Spinal cord (tissue), 10 donors: ENCODE results near the gene GUCY2C. TPM values are rescaled to one million over a fixed set of nuclear protein-coding genes. Genes with fewer than 3 reads are reported as not detected.
"Not testable (repeated sequence)": the region's sequence is repeated elsewhere in the genome, so short reads cannot be mapped to it uniquely, and the experiment has no call there.

ENCODE experiments used
- DNase-seq, 6 donors: peaks; one replicate each; pipeline versions ENCODE4 v3.0.0 to v3.0.0-alpha.2; 2013 to 2015; ENCODE audit warnings: low spot score in 6 of 6, low read depth in 4 of 6
- H3K27ac ChIP-seq: one replicate; pipeline ENCODE4 v1.5.1; 2013; ENCODE audit warnings: low read depth, low read length, control low read depth
- H3K27me3 ChIP-seq: one replicate; pipeline ENCODE4 v1.6.1; 2013; ENCODE audit warnings: low read length; ENCODE audit not compliant: control insufficient read depth, insufficient read depth
- H3K36me3 ChIP-seq: one replicate; pipeline ENCODE4 v1.6.1; 2013; ENCODE audit warnings: low read length; ENCODE audit not compliant: control insufficient read depth, insufficient read depth
- H3K4me1 ChIP-seq: one replicate; pipeline ENCODE4 v1.6.1; 2013; ENCODE audit warnings: low read length; ENCODE audit not compliant: control insufficient read depth, insufficient read depth
- H3K4me3 ChIP-seq: one replicate; pipeline ENCODE4 v1.5.1; 2013; ENCODE audit warnings: low read depth, low read length, control low read depth
- H3K9me3 ChIP-seq: one replicate; pipeline ENCODE4 v1.6.1; 2013; ENCODE audit warnings: low read length; ENCODE audit not compliant: control insufficient read depth, insufficient read depth
- WGBS: methylation state at CpG from one replicate; pipeline ENCODE4 v1.1.5; 2013; ENCODE audit warnings: missing lambda C conversion rate; ENCODE audit not compliant: insufficient coverage; 5-methylcytosine and 5-hydroxymethylcytosine counted together
- long read RNA-seq, 4 donors: transcript quantifications; one replicate each; lab custom pipeline, GENCODE V29; 2026
- polyA plus RNA-seq, 2 donors: library from polyadenylated mRNA; unstranded; fragments of 120-200 nt; gene quantifications; one replicate each; pipeline ENCODE4 v1.2.1, GENCODE V29; 2013; ENCODE audit not compliant: insufficient read length in 2 of 2
- total RNA-seq, 2 donors: library from RNA; depleted of rRNA in 1 of 2; stranded (reverse); fragments of 120-200 nt in 1 of 2; fragments of >200 nt in 1 of 2; gene quantifications; one replicate each; pipeline versions ENCODE4 v1.2.3 to v1.2.4, GENCODE V29; 2013 to 2014
- donor health status: healthy.

The GUCY2C gene
- total RNA-seq (under 1 TPM in 1 of 2 donors, not detected in 1; 0.10 TPM), polyA plus RNA-seq (under 1 TPM; 0.16 to 0.27 TPM)
- long read RNA-seq, donor 1 = 0 reads
- long read RNA-seq, donor 2 = 0 reads
- long read RNA-seq, donor 3 = 0 reads
- long read RNA-seq, donor 4 = 0 reads

- Histone ChIP-seq H3K27ac (no peak within 1 kb of the TSS), H3K4me3 (no peak within 1 kb of the TSS), H3K27me3 (no peaks in the 10 kb centered on the region), H3K4me1 (no peaks in the 10 kb centered on the region), H3K36me3 (no peaks in the 10 kb centered on the region), H3K9me3 (no peaks in the 10 kb centered on the region)
- no peak for DNase-seq
- 88% methylated on average over 8 of the region's 8 CpGs for WGBS
Observed at GRCh38 chr12:14696265-14696741, at the start of gene GUCY2C. TSS of gene GUCY2C (minus strand) at chr12:14696599. CDS start at chr12:14696448, 151 bp downstream.

DNA sequence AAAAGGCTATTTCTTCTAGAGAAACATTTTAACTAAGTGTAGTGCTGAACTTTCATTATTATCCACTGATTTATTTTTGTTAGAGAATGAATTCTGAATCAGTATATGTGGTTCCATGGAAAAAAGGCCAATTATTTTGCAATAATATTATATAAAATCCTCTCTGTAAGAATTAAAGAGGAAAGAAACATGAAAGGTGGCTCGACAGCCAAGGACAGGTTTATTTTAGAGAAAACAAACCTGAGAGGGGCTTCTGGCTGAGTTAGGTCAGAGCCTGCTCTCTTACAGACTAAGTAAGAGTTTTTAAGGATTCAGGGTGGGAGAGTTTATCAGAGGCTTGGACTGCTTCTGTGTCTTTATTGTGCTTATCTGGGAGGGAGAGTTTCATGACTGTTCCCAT, 46.7 kb upstream of the GUCY2C start:
- no peak overlapping the region for H3K27ac ChIP-seq
- H3K4me1 ChIP-seq = no peaks in the 10 kb centered on the region
- H3K36me3 ChIP-seq = no peaks in the 10 kb centered on the region
- H3K4me3 ChIP-seq = no peak overlapping the region
- H3K9me3 ChIP-seq = no peaks in the 10 kb centered on the region
- WGBS = 100% methylated on average over 1 of the region's 1 CpG
- DNase-seq = no peak
- no peaks in the 10 kb centered on the region for H3K27me3 ChIP-seq

DNA sequence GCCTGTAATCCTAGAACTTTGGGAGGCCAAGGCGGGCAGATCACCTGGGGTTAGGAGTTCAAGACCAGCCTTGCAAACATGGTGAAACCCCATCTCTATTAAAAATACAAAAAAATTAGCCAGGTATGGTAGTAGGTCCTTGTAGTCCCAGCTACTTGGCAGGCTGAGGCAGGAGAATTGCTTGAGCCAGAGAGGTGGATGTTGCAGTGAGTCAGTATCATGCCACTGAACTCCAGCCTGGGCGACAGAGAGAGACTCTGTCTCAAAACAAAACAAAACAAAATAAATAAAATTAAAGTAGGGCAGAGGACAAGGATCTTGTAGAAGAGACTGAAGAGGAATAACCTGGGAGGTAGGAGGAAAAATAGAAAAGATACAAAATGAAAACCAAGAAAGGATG, 45.5 kb upstream of the GUCY2C start:
- no peak for DNase-seq
- no peak overlapping the region for H3K4me3 ChIP-seq
- no CpG with 5 or more reads among the region's 2 CpGs for WGBS
- H3K27me3 ChIP-seq = no peaks in the 10 kb centered on the region
- H3K36me3 ChIP-seq = no peaks in the 10 kb centered on the region
- H3K4me1 ChIP-seq = no peaks in the 10 kb centered on the region
- no peak overlapping the region for H3K27ac ChIP-seq
- no peaks in the 10 kb centered on the region for H3K9me3 ChIP-seq

GRCh38 chr12:14741153-14741552, 44.8 kb upstream of the GUCY2C start:
- no peak overlapping the region for H3K4me3 ChIP-seq
- H3K27me3 ChIP-seq = no peaks in the 10 kb centered on the region
- no peak overlapping the region for H3K27ac ChIP-seq
- no peaks in the 10 kb centered on the region for H3K4me1 ChIP-seq
- WGBS = 83% methylated on average over 2 of the region's 4 CpGs
- no peaks in the 10 kb centered on the region for H3K36me3 ChIP-seq
- H3K9me3 ChIP-seq = no peaks in the 10 kb centered on the region
- no peak for DNase-seq

DNA sequence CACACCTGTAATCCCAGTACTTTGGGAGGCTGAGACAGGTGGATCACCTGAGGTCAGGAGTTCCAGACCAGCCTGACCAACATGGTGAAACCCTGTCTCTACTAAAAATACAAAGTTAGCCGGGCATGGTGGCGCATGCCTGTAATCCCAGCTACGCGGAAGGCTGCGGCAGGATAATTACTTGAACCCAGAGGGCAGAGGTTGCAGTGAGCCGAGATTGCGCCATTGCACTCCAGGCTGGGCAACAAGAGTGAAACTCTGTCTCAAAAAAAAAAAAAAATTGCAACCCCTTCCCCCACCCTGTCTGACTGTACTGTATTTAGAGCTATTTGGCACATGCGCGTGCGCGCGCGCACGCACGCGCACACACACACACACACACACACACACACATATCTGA, 40.0 kb upstream of the GUCY2C start:
- not testable (repeated sequence) for H3K9me3 ChIP-seq, H3K27me3 ChIP-seq, H3K4me1 ChIP-seq, H3K27ac ChIP-seq, DNase-seq, H3K4me3 ChIP-seq, H3K36me3 ChIP-seq
- 98% methylated on average over 7 of the region's 16 CpGs for WGBS

- Histone ChIP-seq H3K27ac (no peak overlapping the region), H3K4me1 (no peaks in the 10 kb centered on the region), H3K4me3 (no peak overlapping the region), H3K9me3 (peaks cover 3% of the 10 kb centered on the region), H3K27me3 (no peaks in the 10 kb centered on the region), H3K36me3 (no peaks in the 10 kb centered on the region)
- DNase-seq = no peak
- 93% methylated on average over 3 of the region's 6 CpGs for WGBS
Observed at GRCh38 chr12:14731821-14732220, 35.4 kb upstream of the GUCY2C start.

DNA sequence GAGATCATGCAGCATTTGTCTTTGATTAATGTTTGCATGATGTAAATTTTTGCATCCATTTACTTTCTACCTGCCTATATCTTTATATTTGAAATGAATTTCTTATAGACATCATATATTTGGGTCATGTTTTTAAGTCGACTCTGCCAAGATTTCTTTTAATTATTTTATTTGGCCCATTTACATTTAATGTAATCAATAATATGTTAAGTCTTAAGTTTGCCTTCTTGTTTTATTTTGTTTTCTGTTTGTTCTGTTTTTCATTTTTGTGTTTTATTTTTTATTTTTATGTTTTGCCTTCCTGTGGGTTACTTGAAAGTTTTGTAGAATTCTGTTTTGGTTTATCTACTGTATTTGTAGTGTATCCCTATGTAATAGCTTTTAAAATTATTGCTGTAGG, 33.2 kb upstream of the GUCY2C start:
- no CpG with 5 or more reads among the region's 1 CpG for WGBS
- Histone ChIP-seq H3K36me3 (no peaks in the 10 kb centered on the region), H3K27ac (no peak overlapping the region), H3K4me1 (no peaks in the 10 kb centered on the region), H3K9me3 (peaks cover 3% of the 10 kb centered on the region), H3K4me3 (no peak overlapping the region), H3K27me3 (no peaks in the 10 kb centered on the region)
- DNase-seq = no peak

GRCh38 chr12:14723763-14724162, 27.4 kb upstream of the GUCY2C start:
- Histone ChIP-seq H3K27ac (no peak overlapping the region), H3K36me3 (no peaks in the 10 kb centered on the region), H3K4me3 (no peak overlapping the region), H3K9me3 (peaks cover 2% of the 10 kb centered on the region), H3K27me3 (no peaks in the 10 kb centered on the region), H3K4me1 (no peaks in the 10 kb centered on the region)
- WGBS = 75% methylated on average over 4 of the region's 4 CpGs
- DNase-seq = peak in 1 of 6 donors; percentile 16

- DNase-seq = peak in 2 of 6 donors; percentile 15 to 22
- no CpG with 5 or more reads among the region's 1 CpG for WGBS
Observed at GRCh38 chr12:14716848-14717444, 20.5 kb upstream of the GUCY2C start.

DNA sequence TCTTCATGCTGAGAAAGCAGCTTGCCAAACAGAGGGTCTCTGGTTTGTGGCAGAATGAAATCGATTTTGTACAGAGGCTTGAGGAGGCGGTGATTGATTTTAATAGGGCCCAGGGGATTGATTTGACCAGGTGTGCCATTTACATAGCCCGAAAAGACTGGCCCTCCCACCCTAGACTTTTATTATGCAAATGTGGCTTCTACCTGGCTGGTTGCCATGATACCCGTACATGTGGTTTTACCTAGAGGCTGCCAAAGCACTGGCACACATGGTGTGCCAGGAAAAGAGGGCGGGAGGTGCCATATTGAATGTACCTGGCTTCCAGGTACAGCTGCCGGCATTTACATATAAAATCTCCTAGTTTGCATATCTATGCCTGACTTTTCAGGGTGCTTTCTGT, 18.0 kb upstream of the GUCY2C start:
- no peak overlapping the region for H3K4me3 ChIP-seq
- DNase-seq = peak in 1 of 6 donors; percentile 9

More at GRCh38 chr12:14716848-14717444, 20.5 kb upstream of the GUCY2C start:
- no peaks in the 10 kb centered on the region for H3K27me3 ChIP-seq
- H3K36me3 ChIP-seq = no peaks in the 10 kb centered on the region
- no peaks in the 10 kb centered on the region for H3K9me3 ChIP-seq
- no peak overlapping the region for H3K4me3 ChIP-seq
- H3K27ac ChIP-seq = no peak overlapping the region
- H3K4me1 ChIP-seq = no peaks in the 10 kb centered on the region

More for the DNA sequence above, 18.0 kb upstream of the GUCY2C start:
- no peak overlapping the region for H3K27ac ChIP-seq
- no peaks in the 10 kb centered on the region for H3K4me1 ChIP-seq
- no peaks in the 10 kb centered on the region for H3K36me3 ChIP-seq
- 48% methylated on average over 3 of the region's 6 CpGs for WGBS
- no peaks in the 10 kb centered on the region for H3K27me3 ChIP-seq
- no peaks in the 10 kb centered on the region for H3K9me3 ChIP-seq
